IgD-negative memory B cell (primary cell): ENCODE data around the gene TRAIP. TPM values are rescaled to one million over a fixed set of nuclear protein-coding genes. Genes with fewer than 3 reads are reported as not detected.

ENCODE experiments used
- H3K27ac Mint-ChIP-seq, 3 donors: one replicate each; pipeline ENCODE4 v1.8.0; 2020 to 2022; ENCODE audit warnings: mild to moderate bottlenecking in 3 of 3, mixed read lengths in 3 of 3, moderate library complexity in 1 of 3
- H3K27me3 Mint-ChIP-seq: one replicate; pipeline ENCODE4 v1.8.0; 2021; ENCODE audit warnings: mixed read lengths
- H3K36me3 Mint-ChIP-seq: one replicate; pipeline ENCODE4 v1.8.0; 2020; ENCODE audit warnings: mild to moderate bottlenecking, mixed read lengths
- H3K4me1 Mint-ChIP-seq, 3 donors: one replicate each; pipeline ENCODE4 v1.8.0; 2020 to 2022; ENCODE audit warnings: mixed read lengths in 3 of 3, mild to moderate bottlenecking in 1 of 3
- H3K4me3 Mint-ChIP-seq, 4 donors: one replicate each; pipeline ENCODE4 v1.8.0; 2020 to 2022; ENCODE audit warnings: mild to moderate bottlenecking in 4 of 4, mixed read lengths in 4 of 4, moderate library complexity in 3 of 4
- H3K9me3 Mint-ChIP-seq, 3 donors: one replicate each; pipeline ENCODE4 v1.8.0; 2020 to 2021; ENCODE audit warnings: mixed read lengths in 3 of 3, mild to moderate bottlenecking in 1 of 3
- polyA plus RNA-seq: library from polyadenylated mRNA; unstranded; fragments of 300-500 nt; fragmentation: Illumina TruSeq; gene quantifications from one replicate; pipeline ENCODE4 v1.2.3, GENCODE V29; 2021

Gene TRAIP
- polyA plus RNA-seq, 1 donor from 2014 or later: 5.4 TPM

DNA sequence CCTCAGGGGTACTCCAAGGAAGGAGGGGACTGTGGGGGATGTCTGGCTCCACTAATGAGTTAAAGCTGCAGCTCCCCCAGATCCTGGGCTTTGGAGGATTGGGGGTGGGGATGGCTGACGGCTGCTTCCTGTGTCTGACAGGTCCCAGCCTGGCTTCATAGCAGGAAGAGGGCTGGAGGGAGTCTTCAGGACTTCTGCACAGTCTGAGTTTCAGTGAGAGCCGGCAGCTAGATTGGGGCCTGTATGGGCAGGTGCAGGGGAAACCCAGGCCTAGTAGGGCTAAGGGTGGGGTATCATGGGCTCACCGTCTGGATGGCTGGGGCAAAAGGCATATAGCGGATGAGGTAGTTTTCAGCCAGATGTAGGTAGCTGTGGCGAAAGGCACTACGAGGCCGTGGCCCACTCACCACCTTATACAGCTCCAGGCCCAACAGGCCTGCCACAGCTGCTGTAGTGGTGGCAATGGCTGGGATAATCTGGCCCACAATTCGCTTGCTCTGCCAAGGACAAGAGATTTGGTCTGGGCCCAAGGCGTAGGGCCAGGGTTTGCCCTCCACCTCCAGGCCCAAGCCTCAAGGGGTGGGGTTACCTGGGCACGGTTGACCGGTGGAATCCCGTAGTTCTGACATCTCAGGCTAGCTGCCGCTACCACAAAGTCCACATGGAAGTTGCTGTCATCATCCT, 48.8 kb downstream of the TRAIP start:
- Mint-ChIP-seq H3K9me3 (no peaks in the 10 kb centered on the region), H3K27me3 (peaks cover under 1% of the 10 kb centered on the region), H3K4me3 (peak overlapping the region in 3 of 4 donors; percentile 81 to 92 (median 86)), H3K36me3 (no peaks in the 10 kb centered on the region), H3K4me1 (peaks cover 24 to 55% (median 43%) of the 10 kb centered on the region in 3 donors), H3K27ac (peak overlapping the region; percentile 90 to 95 (median 94))

DNA sequence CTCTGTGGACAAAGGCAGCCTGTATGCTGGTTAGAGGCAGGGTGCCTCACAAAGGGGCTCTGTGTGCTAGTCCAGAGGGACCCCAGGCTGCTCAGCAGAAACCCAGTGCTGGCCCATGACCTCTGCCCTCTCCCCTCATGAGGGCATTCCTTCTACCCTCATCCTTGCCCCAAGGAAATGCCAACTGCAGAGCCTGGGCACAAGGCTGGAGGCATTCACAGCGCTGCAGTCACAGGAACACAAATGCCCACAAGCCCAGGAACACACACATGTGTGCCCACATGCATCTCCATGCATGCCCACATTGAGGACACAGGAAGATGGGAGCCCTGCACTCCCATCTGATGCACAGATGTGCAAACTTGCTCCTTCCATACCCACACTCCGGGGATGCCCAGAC, 49.5 kb downstream of the TRAIP start:
- H3K4me3 Mint-ChIP-seq: peak overlapping the region; percentile 59 to 92 (median 84)
- H3K4me1 Mint-ChIP-seq: peaks cover 27 to 53% (median 41%) of the 10 kb centered on the region in 3 donors
- no peaks in the 10 kb centered on the region for H3K36me3 Mint-ChIP-seq
- H3K27me3 Mint-ChIP-seq: peaks cover 3% of the 10 kb centered on the region
- peak overlapping the region; percentile 85 to 90 (median 89) for H3K27ac Mint-ChIP-seq
- no peaks in the 10 kb centered on the region for H3K9me3 Mint-ChIP-seq

DNA sequence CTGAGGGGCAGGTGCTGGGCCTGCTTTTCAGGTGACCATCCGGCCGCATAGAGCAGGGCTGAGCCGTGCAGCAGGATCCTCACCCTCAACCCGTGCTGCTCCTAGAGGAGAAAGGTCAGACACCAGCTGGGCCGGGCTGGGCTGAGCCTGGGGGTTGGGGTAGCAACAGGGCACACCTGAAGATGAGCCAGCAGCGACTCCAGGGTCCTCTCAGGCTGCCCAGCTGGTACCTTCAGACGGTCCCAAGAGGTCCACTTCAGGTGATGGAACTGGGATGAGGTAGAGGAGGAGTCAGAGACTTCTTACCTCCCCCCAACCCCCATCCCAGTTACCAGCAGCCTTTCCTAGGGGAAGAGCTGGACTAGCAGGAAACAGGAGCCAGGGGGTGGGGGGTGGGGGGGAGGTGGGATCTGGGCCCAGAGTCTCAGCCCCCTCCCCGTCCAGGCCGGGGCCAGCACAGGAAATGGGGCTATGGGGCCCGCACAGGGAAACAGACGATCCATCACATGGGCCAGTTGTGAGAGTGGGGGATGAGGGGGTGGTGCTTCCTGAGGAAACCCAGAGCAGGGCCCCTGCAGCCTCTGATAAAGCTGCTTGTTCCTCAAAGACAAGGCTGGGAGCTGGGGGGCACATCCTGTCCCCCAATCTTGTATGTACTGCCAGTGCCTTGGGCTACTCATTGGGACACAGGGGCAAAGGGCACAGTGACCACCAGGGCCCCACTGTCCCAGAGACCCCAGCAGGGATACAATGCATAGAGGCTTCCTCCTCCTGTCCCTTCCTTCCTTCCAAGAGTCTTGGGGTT, 50.3 kb downstream of the TRAIP start:
- peaks cover 27 to 48% (median 41%) of the 10 kb centered on the region in 3 donors for H3K4me1 Mint-ChIP-seq
- H3K27ac Mint-ChIP-seq: peak overlapping the region; percentile 90 to 96 (median 94)

DNA sequence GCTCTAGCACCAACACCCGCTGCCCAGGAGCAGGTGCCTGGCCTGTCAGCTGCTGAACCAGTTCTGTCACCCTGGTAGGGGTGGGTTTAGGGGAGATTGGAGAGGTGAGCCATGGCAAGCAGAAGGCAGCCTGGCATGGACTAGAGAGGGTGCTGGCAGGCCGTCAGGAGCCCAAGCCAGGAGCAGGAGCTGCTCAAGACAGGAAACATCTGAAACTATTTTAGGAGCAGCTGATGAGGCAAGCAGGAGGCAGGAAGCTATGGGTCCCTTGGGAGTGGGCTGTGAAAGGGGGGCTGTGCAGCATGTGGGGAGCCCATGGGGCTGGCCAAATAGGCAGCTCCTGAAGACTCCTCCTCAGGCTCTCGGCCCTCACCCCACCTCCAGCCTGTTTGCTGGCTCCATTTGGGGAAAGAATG, 51.0 kb downstream of the TRAIP start:
- Mint-ChIP-seq H3K27me3 (peaks cover 3% of the 10 kb centered on the region), H3K4me1 (peaks cover 27 to 46% (median 41%) of the 10 kb centered on the region in 3 donors), H3K4me3 (peak overlapping the region; percentile 92 to 95 (median 93)), H3K9me3 (no peaks in the 10 kb centered on the region), H3K36me3 (no peaks in the 10 kb centered on the region), H3K27ac (peak overlapping the region; percentile 90 to 96 (median 94))

More for the DNA sequence above, 50.3 kb downstream of the TRAIP start:
- Mint-ChIP-seq H3K4me3 (peak overlapping the region; percentile 92 to 95 (median 93)), H3K27me3 (peaks cover 3% of the 10 kb centered on the region), H3K9me3 (no peaks in the 10 kb centered on the region), H3K36me3 (no peaks in the 10 kb centered on the region)

DNA sequence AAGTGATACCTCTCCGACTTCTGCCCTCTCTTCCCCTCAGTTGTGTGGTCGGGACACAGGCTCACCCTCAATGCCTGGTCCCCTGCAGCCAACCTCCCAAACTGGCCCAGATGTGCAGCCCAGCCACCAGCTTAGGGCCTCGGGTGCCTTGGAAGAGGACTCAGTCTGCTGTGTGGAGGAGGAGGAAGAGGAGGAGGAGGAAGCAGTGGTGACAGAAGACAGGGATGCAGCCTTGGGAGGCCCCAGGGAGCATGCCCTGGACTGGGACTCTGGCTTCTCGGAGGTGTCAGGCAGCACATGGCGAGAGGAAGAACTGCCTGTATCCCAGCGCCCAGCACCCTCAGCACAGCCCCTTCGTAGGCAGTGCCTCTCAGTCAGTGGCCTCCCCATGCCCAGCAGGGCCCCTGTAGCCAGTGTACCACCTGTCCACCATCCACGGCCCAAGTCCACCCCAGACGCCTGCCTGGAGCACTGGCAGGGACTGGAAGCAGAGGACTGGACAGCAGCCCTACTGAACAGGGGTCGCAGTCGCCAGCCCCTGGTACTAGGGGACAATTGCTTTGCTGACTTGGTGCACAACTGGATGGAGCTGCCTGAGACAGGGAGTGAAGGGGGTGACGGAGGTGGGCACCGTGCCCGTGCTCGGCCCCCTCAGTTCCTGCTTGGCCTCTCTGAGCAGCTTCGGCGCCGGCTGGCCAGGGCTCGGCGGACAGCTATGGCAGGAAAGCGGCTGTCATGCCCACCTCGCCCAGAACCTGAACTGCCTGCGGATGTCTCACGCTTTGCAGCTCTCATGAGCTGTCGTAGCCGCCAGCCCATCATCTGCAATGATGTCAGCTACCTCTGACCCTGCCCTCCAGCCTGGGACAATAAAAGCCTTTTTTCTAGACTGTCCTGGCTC, 52.0 kb downstream of the TRAIP start:
- Mint-ChIP-seq H3K27ac (peak overlapping the region; percentile 90 to 97 (median 96)), H3K9me3 (no peaks in the 10 kb centered on the region), H3K27me3 (peaks cover 3% of the 10 kb centered on the region), H3K4me3 (peak overlapping the region; percentile 92 to 95 (median 93)), H3K4me1 (peaks cover 27 to 41% (median 40%) of the 10 kb centered on the region in 3 donors), H3K36me3 (no peaks in the 10 kb centered on the region)

DNA sequence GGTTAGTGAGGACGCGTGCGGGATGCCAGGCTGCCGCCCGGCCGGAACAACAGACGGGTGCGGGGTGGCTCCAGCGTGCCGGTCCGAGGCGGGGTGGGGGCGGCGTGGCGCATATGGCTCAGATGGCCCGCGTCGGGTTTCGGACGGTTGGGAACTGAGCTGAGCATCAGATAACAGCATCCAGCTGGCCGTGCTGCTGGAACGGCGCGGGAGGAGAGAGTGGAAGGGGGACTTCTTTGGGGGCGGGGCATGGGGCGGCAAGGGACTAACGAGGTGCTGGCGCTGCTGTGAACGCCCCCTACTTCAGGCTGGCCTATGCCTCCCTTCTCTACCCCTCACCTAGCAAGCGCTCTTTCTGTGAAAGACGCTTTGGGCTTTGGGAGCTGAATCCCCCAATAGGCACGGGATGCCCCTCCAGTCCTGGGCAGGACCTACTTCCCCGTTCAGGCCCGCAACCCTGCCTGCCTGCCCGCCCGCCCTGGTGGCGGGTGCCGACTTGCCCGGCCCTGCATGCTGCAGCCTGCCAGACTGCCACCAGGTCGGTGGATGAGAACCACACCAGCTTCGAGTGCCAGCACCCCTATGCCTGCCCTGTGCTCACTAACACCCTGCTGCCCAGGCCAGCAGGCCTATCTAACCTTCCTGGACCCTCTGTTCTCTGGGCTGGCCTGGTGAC, 52.8 kb downstream of the TRAIP start:
- Mint-ChIP-seq H3K4me1 (peaks cover 27 to 38% (median 35%) of the 10 kb centered on the region in 3 donors), H3K4me3 (peak overlapping the region; percentile 92 to 95 (median 93)), H3K9me3 (no peaks in the 10 kb centered on the region), H3K27ac (peak overlapping the region; percentile 23 to 97 (median 90)), H3K36me3 (no peaks in the 10 kb centered on the region), H3K27me3 (peaks cover 3% of the 10 kb centered on the region)

DNA sequence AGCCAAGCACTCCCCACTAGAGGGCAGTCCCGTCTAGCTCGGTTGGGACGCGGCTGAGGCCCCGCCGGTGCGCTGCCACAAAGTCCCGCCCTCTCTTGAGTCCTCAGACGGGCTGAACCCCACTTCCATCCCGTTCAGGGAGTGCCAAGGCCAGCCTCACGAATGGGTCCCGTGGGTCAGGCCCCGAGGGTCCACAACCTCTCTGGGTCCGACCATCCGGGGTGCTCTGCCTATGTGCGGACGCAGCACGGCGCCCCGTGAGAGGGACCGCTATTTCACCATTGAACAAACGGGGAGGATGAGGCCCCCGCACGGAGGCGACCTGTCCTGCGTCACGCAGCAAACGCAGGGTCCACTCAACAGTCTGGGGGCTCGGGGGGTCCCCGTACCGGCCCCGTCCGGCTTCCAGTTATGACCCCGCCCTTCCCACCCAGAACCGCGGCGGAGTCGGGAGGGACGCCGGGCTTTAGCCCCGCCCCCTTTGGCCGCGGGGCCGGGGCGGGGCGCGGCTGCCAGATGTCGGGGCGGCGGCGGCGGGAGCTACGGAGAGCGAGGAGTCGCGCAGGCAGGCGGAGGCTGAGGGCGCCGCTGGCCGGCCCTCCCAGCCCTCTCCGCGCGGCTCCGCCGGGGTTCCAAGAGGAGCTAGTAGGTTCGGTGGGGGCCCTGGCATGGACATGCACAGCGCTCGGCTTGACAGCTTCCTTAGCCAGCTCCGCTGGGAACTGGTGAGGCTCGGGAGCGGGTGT, 53.5 kb downstream of the TRAIP start, which contains the start of gene INKA1:
Gene INKA1, plus strand, starts transcription at position 543 of the 746 bp plus-strand sequence. Its CDS starts 132 bp downstream, at position 675.
- H3K9me3 Mint-ChIP-seq: no peaks in the 10 kb centered on the region
- no peaks in the 10 kb centered on the region for H3K36me3 Mint-ChIP-seq
- peaks cover 3% of the 10 kb centered on the region for H3K27me3 Mint-ChIP-seq
- peak within 1 kb of the TSS; percentile 92 to 95 (median 93) for H3K4me3 Mint-ChIP-seq
- H3K27ac Mint-ChIP-seq: peak within 1 kb of the TSS; percentile 90 to 97 (median 92)
- H3K4me1 Mint-ChIP-seq: peaks cover 26 to 32% (median 29%) of the 10 kb centered on the region in 3 donors

DNA sequence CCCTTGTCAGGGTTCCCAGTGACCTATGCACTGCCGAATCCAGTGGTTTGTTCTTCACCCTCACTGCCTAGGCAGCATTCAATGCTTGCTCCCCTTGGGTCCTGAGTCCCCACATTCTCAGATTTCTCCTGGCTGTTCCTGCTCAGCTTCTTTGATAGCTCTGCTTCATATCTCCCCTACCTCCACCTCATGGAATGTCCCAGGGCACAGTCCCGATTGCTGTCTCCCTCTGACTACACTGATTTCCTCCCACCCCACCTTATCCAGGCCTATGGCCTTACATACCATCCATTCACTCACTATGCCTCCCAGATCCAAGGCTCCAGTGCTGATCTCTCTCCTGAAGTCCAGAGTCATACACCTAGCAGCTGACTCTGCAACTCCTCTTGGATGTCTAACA, 55.2 kb downstream of the TRAIP start:
- Mint-ChIP-seq H3K36me3 (no peaks in the 10 kb centered on the region), H3K27me3 (peaks cover 3% of the 10 kb centered on the region), H3K4me1 (peaks cover 14 to 19% (median 17%) of the 10 kb centered on the region in 3 donors), H3K9me3 (no peaks in the 10 kb centered on the region), H3K4me3 (peak overlapping the region in 3 of 4 donors; percentile 7 to 92 (median 19)), H3K27ac (no peak overlapping the region)

DNA sequence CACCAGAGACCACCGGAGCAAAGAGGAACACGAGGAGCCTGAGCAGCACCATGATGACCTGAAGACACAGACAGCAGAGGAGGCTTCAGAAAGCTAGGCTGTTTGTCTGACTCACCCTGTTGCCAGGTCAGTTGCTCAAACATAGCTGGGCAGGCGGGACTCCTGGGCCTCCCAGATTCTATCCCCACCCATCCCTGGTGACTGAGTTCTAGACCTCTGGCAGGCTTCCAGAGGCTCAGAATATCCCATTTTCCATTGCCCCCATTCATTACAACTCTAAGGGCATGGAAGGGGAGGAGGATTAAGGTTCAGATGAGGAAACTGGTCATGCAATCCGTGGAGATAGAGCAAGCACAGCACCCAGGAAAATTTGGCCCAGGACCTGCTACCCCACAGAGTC, 56.6 kb downstream of the TRAIP start, which contains the start of gene CDHR4:
Gene CDHR4, minus strand, starts transcription at position 113 of the 400 bp plus-strand sequence. Its CDS starts 61 bp downstream, at position 52.
- Mint-ChIP-seq H3K27me3 (peaks cover 3% of the 10 kb centered on the region), H3K4me3 (peak within 1 kb of the TSS in 2 of 4 donors; percentile 25 to 57), H3K9me3 (no peaks in the 10 kb centered on the region)

DNA sequence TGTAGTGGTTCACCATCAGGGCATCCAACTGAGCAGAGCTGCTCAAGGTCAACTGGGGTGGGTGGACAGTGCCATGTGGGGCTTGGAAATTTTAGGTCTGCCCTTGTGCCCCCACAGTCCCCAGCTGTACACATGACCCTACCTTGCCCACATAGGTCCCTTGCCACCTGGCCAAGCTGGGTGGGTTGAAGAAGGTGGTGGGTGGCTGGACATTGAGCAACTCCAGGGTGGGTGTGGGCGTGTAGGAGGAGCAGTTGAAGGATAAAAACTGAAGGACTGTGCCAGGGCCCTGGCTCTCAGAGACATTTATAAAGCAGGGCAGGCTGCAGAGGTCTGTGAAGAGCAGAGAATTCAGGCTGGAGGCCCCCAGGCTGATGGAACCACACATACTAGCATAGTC, 57.3 kb downstream of the TRAIP start:
- Mint-ChIP-seq H3K9me3 (no peaks in the 10 kb centered on the region), H3K27ac (peak overlapping the region in 1 of 3 donors; percentile 81), H3K27me3 (peaks cover 3% of the 10 kb centered on the region), H3K4me1 (peaks cover 4 to 6% (median 4%) of the 10 kb centered on the region in 3 donors), H3K36me3 (no peaks in the 10 kb centered on the region), H3K4me3 (peak overlapping the region in 1 of 4 donors; percentile 57)

More for the DNA sequence above, 56.6 kb downstream of the TRAIP start, which contains the start of gene CDHR4:
- H3K4me1 Mint-ChIP-seq: peaks cover 6 to 10% (median 7%) of the 10 kb centered on the region in 3 donors
- no peaks in the 10 kb centered on the region for H3K36me3 Mint-ChIP-seq
- H3K27ac Mint-ChIP-seq: peak within 1 kb of the TSS in 1 of 3 donors; percentile 81

DNA sequence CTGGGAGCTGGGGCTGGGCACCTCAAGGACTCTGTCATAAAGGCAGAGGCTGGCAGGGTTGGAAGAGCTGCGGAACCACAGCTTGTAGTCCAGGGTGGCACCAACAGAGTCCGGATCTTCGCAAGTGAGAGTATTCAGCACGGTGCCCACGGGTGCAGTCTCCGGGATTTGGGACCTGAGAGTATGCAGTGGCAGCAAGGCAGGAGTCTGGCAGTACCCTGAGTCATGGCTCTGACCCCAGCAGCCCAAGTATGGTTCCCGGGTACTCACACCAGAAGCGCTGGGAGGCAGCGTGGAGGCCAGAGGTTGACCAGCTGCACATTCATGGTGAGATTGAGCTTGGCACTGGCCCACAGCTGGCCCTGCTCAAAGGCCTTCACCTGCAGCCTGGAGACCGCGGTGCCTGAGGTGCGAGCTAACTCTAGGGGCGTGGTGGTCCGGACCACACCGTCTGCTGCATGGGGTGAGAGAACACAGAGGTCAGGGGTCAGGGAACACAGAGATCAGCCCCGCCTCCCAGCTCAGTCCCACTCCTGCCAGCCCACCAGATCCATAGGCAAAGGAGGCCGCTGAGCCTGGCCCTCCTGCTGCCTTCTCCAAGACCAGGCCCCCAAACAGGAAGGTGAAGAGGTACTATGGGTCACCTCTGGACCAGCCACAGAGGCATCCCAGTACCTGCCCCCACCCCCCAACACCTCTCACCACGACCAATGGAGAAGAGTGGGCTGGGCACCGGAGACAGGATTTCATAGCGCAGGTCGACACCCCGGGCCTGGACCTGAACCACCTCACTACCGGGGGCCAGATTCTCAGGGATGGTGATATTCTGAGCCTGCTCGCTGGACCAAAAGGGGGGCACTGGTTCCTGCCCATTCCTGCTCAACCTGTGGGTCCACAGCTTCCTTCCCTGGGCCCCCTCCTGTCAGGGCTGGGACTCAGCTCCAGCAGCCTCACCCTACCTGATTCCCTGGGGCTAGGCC, 61.1 kb downstream of the TRAIP start:
- H3K36me3 Mint-ChIP-seq: no peaks in the 10 kb centered on the region
- peaks cover 0 to under 1% (median 0%) of the 10 kb centered on the region in 3 donors for H3K4me1 Mint-ChIP-seq
- H3K27ac Mint-ChIP-seq: peak overlapping the region in 1 of 3 donors; percentile 82
- no peak overlapping the region for H3K4me3 Mint-ChIP-seq
- no peaks in the 10 kb centered on the region for H3K9me3 Mint-ChIP-seq
- H3K27me3 Mint-ChIP-seq: no peaks in the 10 kb centered on the region

DNA sequence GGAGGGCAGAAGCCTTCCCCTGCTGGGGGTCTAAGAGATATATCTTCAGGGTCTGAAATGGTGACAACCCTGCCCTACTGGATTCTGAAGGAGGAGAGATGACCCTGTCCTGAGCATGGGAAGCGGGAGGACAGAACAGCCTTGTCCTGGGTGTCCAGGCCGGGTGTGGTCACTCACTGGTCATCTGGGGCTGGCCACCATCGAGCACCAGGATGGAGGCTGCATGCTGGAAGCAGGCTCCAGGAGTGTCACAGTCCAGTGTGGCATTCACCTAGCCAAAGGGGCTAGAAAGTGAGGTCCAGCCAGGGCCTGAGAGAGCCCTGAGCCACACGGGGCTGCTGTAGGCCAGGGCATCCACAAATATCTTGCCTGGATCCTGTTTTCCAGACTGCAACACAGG, 61.9 kb downstream of the TRAIP start:
- H3K27ac Mint-ChIP-seq: no peak overlapping the region
- H3K9me3 Mint-ChIP-seq: no peaks in the 10 kb centered on the region
- no peaks in the 10 kb centered on the region for H3K27me3 Mint-ChIP-seq
- H3K4me1 Mint-ChIP-seq: peaks cover 0 to 2% (median 0%) of the 10 kb centered on the region in 3 donors
- H3K4me3 Mint-ChIP-seq: no peak overlapping the region
- H3K36me3 Mint-ChIP-seq: no peaks in the 10 kb centered on the region
